ENCODE data around the gene NTSR1. TPM values are rescaled to one million over a fixed set of nuclear protein-coding genes. Genes with fewer than 3 reads are reported as not detected.

NTSR1 gene
- total RNA-seq, 1 experiment from 2014 or later, result 1.1 TPM

Other genes starting within 250 kb of the NTSR1 start
- 0.55 and 1.5 TPM in 2 replicates for gene GATA5, start 232.8 kb upstream of the NTSR1 start, total RNA-seq (2014; rRNA removed; shearing (Covaris generic))
- 14.6 and 18.4 TPM in 2 replicates for gene SLCO4A1, start 66.3 kb upstream of the NTSR1 start, total RNA-seq (2014; rRNA removed; shearing (Covaris generic))
- gene MRGBP, start 87.6 kb downstream of the NTSR1 start, total RNA-seq (2014; rRNA removed; shearing (Covaris generic)), result 28.3 and 28.5 TPM in 2 replicates
- 50.1 and 57.1 TPM in 2 replicates for gene OGFR, start 96.0 kb downstream of the NTSR1 start, total RNA-seq (2014; rRNA removed; shearing (Covaris generic))
- 131 and 139 TPM in 2 replicates for gene COL9A3, start 108.2 kb downstream of the NTSR1 start, total RNA-seq (2014; rRNA removed; shearing (Covaris generic))
- gene TCFL5, start 153.0 kb downstream of the NTSR1 start, total RNA-seq (2014; rRNA removed; shearing (Covaris generic)), result 25.7 and 36.8 TPM in 2 replicates
- gene DIDO1, start 217.7 kb downstream of the NTSR1 start, total RNA-seq (2014; rRNA removed; shearing (Covaris generic)), result 53.2 and 63.4 TPM in 2 replicates
- gene GID8, start 229.3 kb downstream of the NTSR1 start, total RNA-seq (2014; rRNA removed; shearing (Covaris generic)), result 49.1 and 57.0 TPM in 2 replicates
- gene SLC17A9, start 243.9 kb downstream of the NTSR1 start, total RNA-seq (2014; rRNA removed; shearing (Covaris generic)), result 32.6 and 41.4 TPM in 2 replicates

All from H7 (cell line).